Prostate gland (tissue), 2 donors: ENCODE data around the gene DOCK3. TPM values are rescaled to one million over a fixed set of nuclear protein-coding genes. Genes with fewer than 3 reads are reported as not detected.
"Not testable (repeated sequence)": the region's sequence is repeated elsewhere in the genome, so short reads cannot be mapped to it uniquely, and the experiment has no call there.

Experiments used
- DNase-seq: peaks from one replicate; pipeline ENCODE4 v3.0.0-alpha.2; 2019; ENCODE audit warnings: low spot score
- H3K27ac ChIP-seq, 2 donors: fragments of 200-600 bp; sonication (generic); 2 replicates each; pipeline ENCODE4 v1.5.1; 2017 to 2019
- H3K27me3 ChIP-seq: fragments of 200-600 bp; sonication (generic); replicated peaks from 2 replicates; pipeline ENCODE4 v1.5.1; 2019; ENCODE audit not compliant: insufficient read depth
- H3K36me3 ChIP-seq, 2 donors: fragments of 200-600 bp; sonication (generic); 1 replicate in 1 of 2; 2 replicates in 1 of 2; pipeline versions ENCODE4 v1.5.1 to v1.8.1; 2017 to 2019
- H3K4me1 ChIP-seq: fragments of 200-600 bp; sonication (generic); replicated peaks from 2 replicates; pipeline ENCODE4 v1.5.1; 2019
- H3K4me3 ChIP-seq, 2 donors: fragments of 200-600 bp; sonication (generic); 2 replicates each; pipeline ENCODE4 v1.5.1; 2017 to 2019
- H3K9me3 ChIP-seq: fragments of 200-600 bp; sonication (generic); 2 replicates; pipeline ENCODE4 v1.5.1; 2017
- POLR2A ChIP-seq: fragments of 450-650 bp; IDR thresholded peaks from one replicate; pipeline ENCODE4 v1.6.1; 2016; ENCODE audit warnings: antibody characterized with exemption, mild to moderate bottlenecking
- POLR2AphosphoS5 ChIP-seq: sonication (generic); formaldehyde crosslinking; IDR thresholded peaks from one replicate; pipeline ENCODE4 v1.6.1; 2017; ENCODE audit warnings: antibody characterized with exemption
- WGBS: methylation state at CpG from one replicate; pipeline ENCODE4 v1.1.5; 2018; 5-methylcytosine and 5-hydroxymethylcytosine counted together
- intact Hi-C: fragments of 100-400 bp; cut with DNase I; formaldehyde crosslinking; loops from one replicate; pipeline ENCODE4 v1.14.2; 2022
- total RNA-seq, 2 donors: library from RNA; depleted of rRNA; stranded (reverse); fragments of >200 nt; gene quantifications; one replicate each; pipeline ENCODE4 v1.1.0, GENCODE V29; 2016
- TF ChIP-seq, protein P1 (sequence below), 4 experiments: fragments of 200-600 bp in 2 of 4; fragments of 450-650 bp in 2 of 4; sonication (generic) in 2 of 4; IDR thresholded peaks; 1 replicate in 3 of 4; 2 replicates in 1 of 4; pipeline ENCODE4 v1.5.1; 2016 to 2019; ENCODE audit warnings: antibody characterized with exemption in 4 of 4, mild to moderate bottlenecking in 2 of 4, moderate library complexity in 2 of 4

Gene DOCK3
- total RNA-seq, 2 donors from 2014 or later, result 0.36 to 6.3 TPM

DNA sequence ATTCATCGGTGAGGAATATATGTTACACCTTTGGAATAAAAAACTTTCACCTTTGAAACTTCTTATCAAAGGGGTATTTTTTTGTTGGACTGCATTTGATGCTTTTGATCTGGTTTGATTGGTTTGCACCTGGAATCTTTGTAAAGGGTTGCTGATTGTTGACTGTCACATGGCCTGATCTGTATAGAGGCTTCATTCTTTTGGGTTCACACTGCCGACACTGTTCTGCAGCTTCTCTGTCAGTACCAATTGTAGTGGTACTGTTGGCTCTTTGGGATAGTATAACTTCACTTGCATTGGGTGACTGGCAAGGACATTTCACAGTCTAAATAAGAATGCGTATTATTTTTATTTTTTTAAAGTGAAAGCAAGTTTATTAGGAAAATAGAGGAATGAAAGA, 155.7 kb downstream of the DOCK3 start:
- intact Hi-C loops, result no loop called here
- DNase-seq, result no peak
- WGBS, result 94% methylated on average over 3 of the region's 3 CpGs
- TF ChIP-seq POLR2A (no peak), POLR2AphosphoS5 (no peak)
- TF ChIP-seq, protein P1, sequence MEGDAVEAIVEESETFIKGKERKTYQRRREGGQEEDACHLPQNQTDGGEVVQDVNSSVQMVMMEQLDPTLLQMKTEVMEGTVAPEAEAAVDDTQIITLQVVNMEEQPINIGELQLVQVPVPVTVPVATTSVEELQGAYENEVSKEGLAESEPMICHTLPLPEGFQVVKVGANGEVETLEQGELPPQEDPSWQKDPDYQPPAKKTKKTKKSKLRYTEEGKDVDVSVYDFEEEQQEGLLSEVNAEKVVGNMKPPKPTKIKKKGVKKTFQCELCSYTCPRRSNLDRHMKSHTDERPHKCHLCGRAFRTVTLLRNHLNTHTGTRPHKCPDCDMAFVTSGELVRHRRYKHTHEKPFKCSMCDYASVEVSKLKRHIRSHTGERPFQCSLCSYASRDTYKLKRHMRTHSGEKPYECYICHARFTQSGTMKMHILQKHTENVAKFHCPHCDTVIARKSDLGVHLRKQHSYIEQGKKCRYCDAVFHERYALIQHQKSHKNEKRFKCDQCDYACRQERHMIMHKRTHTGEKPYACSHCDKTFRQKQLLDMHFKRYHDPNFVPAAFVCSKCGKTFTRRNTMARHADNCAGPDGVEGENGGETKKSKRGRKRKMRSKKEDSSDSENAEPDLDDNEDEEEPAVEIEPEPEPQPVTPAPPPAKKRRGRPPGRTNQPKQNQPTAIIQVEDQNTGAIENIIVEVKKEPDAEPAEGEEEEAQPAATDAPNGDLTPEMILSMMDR (IDR thresholded peaks at IDR 0.05), result no peak
- no peaks in the 10 kb centered on the region for H3K27me3 ChIP-seq
- H3K4me1 ChIP-seq, result no peaks in the 10 kb centered on the region
- no peak overlapping the region for H3K27ac ChIP-seq
- H3K36me3 ChIP-seq, result no peaks in the 10 kb centered on the region
- no peaks in the 10 kb centered on the region for H3K9me3 ChIP-seq
- no peak overlapping the region for H3K4me3 ChIP-seq

DNA sequence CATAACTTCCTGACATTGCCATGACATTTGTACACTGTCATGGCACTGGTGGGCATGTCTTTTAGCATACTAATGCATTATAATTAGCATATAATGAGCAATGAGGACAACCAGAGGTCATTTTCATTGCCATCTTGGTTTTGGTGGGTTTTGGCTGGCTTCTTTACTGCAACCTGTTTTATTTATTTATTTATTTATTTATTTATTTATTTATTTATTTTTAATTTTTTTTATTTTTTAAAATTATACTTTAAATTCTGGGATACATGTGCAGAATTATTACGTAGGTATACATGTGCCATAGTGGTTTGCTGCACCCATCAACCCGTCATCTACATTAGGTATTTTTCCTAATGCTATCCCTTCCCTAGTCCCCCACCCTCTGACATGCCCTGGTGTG, 156.3 kb downstream of the DOCK3 start:
- DNase-seq, H3K4me3 ChIP-seq, H3K9me3 ChIP-seq, H3K27me3 ChIP-seq, H3K4me1 ChIP-seq, H3K27ac ChIP-seq, H3K36me3 ChIP-seq, intact Hi-C loops: not testable (repeated sequence)
- WGBS, result 94% methylated on average over 2 of the region's 2 CpGs

DNA sequence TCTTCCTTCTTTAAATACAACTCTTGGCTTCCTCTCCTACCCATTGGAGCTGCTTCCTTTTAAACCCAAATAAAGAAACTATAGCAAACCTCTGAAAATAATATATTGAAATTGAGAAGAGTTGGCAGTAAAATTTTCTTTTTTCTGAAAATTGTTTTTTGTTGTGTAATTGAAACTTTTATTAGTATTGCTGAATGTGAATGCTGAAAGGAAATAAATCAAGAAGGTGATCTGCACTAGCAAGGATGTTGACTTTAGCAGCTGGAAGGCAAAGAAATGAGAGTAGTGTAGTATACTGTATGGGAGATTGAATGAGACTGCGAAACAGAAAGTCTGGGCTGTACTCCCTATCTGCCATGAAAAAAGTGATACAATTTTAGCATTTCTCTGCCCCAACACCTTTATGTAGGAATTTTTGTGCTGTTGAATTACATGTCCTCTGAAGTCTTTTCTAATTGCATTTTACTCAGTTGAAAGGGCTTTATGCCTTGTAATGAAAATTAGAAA, 166.3 kb downstream of the DOCK3 start:
- Histone ChIP-seq H3K4me3 (no peak overlapping the region), H3K27me3 (no peaks in the 10 kb centered on the region), H3K36me3 (no peaks in the 10 kb centered on the region), H3K4me1 (no peaks in the 10 kb centered on the region), H3K27ac (no peak overlapping the region), H3K9me3 (no peaks in the 10 kb centered on the region)
- WGBS, result 64% methylated on average over 1 of the region's 1 CpG
- DNase-seq, result no peak
- intact Hi-C loops, result no loop called here
- TF ChIP-seq POLR2AphosphoS5, result no peak
- no peak for TF ChIP-seq POLR2A
- TF ChIP-seq, protein P1 (IDR thresholded peaks at IDR 0.05), result no peak

DNA sequence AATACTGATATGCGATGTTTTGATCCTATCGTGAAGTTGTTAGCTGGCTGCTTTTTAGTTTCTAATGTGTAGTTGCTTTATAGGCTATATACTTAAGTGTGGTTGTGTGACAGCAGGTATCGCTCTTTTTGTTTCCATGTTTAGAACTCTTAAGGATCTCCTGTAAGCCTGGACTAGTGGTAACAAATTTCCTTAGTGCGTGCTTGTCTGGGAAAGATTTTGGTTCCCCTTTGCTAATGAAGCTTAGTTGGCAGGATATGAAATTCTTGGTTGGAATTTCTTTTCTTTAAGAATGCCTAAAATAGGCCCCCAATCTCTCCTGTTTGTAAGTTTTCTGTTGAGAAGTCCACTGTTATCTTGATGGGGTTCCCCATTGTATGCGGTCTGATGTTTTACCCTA, 173.6 kb downstream of the DOCK3 start:
- Histone ChIP-seq H3K9me3 (no peaks in the 10 kb centered on the region), H3K27ac (no peak overlapping the region), H3K4me3 (no peak overlapping the region), H3K4me1 (no peaks in the 10 kb centered on the region), H3K36me3 (no peaks in the 10 kb centered on the region), H3K27me3 (no peaks in the 10 kb centered on the region)
- TF ChIP-seq POLR2AphosphoS5 (no peak), POLR2A (no peak)
- WGBS, result 99% methylated on average over 5 of the region's 5 CpGs
- no peak for DNase-seq
- intact Hi-C loops, result no loop called here

DNA sequence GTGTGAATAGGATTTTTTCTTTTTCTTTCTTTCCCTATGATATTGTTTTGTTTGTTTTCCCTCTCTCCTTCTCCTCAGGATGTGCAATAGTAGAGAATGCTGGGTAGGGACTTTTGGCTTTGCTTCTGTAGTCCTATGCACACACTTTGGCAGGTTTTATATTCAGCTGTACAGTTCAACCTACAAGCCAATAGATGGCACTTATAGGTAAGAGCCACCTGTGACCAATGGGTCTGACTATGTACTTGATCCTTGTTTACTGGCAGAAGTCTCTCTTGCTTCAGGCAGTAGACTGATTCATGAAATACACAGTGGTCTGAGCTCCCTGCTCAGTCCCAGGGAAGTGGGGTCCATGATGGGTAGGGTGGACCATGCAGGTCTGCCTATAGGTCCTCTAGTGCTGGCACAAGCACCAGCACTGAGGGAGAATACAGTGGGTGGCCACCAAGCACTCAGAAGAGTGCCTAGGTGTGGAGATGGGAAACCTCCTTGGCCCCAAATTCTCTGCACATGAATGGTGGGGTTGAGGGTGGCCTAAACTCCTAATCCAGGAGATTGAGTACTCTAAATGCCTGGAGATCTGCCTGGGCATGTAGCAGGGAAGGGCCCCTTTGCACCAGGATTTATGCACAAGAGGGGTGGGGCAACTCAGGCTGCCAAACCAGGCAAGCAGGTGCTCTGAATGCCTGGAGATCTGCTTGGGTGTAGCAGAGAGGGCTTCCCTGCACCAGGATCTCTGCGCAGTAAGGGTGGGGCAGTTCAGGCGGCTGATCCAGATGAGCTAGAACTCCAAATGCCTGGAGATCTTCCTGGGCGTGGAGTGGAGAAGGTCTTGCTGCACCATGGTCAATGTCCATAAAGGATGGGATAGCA, 176.1 kb downstream of the DOCK3 start:
- H3K36me3 ChIP-seq, result no peaks in the 10 kb centered on the region
- no peak overlapping the region for H3K4me3 ChIP-seq
- H3K27ac ChIP-seq, result no peak overlapping the region
- intact Hi-C loops, result no loop called here
- no peaks in the 10 kb centered on the region for H3K27me3 ChIP-seq
- no peaks in the 10 kb centered on the region for H3K4me1 ChIP-seq
- no peak for DNase-seq
- WGBS, result 84% methylated on average over 3 of the region's 3 CpGs
- no peaks in the 10 kb centered on the region for H3K9me3 ChIP-seq
- TF ChIP-seq, protein P1 (IDR thresholded peaks at IDR 0.05), result no peak
- TF ChIP-seq POLR2AphosphoS5, result no peak
- TF ChIP-seq POLR2A, result no peak

DNA sequence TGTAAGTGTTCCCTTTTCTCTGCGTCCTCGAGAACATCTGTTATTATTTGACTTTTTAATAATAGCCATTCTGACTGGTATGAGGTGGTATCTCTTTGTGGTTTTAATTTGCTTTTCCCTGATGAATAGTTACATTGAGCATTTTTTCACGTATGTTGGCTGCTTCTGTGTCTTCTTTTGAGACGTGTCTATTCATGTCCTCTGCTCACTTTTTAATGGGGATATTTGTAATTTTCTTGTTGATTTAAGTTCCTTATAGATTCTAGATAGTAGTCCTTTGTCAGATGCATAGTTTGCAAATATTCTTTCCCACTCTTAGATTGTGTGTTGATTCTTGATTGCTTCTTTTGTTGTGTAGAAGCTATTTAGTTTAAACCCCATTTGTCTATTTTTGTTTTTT, 179.2 kb downstream of the DOCK3 start:
- DNase-seq, result no peak
- Histone ChIP-seq H3K9me3 (no peaks in the 10 kb centered on the region), H3K27ac (no peak overlapping the region), H3K36me3 (no peaks in the 10 kb centered on the region), H3K4me3 (no peak overlapping the region), H3K27me3 (no peaks in the 10 kb centered on the region), H3K4me1 (no peaks in the 10 kb centered on the region)
- WGBS, result 31% methylated on average over 4 of the region's 4 CpGs
- TF ChIP-seq POLR2A (no peak), POLR2AphosphoS5 (no peak)
- TF ChIP-seq, protein P1 (IDR thresholded peaks at IDR 0.05), result no peak
- intact Hi-C loops, result no loop called here
